ENCODE data around the gene ONECUT2.

- no peak for TF ChIP-seq POLR2A (IDR thresholded peaks at IDR 0.05)
- TF ChIP-seq POLR2AphosphoS5 (IDR thresholded peaks at IDR 0.05) = no peak
- no peak for TF ChIP-seq CTCF (IDR thresholded peaks at IDR 0.05)
- TF ChIP-seq EP300 (IDR thresholded peaks at IDR 0.05) = no peak
Measured at GRCh38 chr18:57539702-57540101, 104.5 kb downstream of the ONECUT2 start.

All from sigmoid colon (tissue), 4 donors.